GM18867 (cell line): ENCODE results near the gene ABHD10.

Source experiments
- ATAC-seq: cut with Tn5 transposase; IDR thresholded peaks from one replicate; pipeline ENCODE4 v1.9.1; 2021; ENCODE audit warnings: mild to moderate bottlenecking, moderate library complexity; ENCODE audit not compliant: unreplicated experiment

Gene ABHD10

DNA sequence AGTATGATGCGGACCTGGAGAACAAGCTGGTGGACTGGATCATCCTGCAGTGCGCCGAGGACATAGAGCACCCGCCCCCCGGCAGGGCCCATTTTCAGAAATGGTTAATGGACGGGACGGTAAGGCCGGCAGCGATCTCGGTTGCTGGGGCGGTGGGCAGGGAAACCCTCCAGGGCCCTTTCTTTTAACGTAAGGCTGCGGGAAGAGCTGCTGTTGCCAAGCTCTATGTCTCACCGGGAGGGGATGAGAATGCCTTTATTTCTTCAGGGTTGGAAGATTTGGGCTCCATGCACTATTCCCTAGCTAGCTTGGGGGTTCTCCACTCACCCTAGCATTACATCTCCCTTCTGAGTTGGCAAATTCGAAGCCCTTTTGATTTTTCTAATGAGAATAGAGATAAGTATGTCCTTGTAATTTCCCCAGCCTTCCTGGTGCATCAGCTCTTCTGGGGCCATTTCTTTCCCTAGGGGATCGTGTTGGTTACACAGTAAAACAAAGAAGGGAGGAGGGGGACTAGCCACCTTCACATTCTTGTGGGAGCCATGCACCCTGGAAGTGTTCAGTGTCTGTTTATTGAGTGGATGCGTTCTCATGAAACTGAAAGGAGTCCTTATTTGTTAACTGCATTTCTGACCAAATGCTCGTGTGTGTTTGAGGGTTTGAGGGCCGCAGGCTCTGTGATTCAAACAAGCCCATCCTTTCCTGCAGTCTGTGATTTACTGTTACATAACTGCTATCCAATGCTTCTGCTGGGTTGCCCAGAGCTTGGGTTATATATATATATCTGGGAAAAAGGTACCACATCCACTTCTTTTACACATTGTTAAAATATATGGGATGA is 20.9 kb downstream of the ABHD10 start:
- no peak for ATAC-seq

DNA sequence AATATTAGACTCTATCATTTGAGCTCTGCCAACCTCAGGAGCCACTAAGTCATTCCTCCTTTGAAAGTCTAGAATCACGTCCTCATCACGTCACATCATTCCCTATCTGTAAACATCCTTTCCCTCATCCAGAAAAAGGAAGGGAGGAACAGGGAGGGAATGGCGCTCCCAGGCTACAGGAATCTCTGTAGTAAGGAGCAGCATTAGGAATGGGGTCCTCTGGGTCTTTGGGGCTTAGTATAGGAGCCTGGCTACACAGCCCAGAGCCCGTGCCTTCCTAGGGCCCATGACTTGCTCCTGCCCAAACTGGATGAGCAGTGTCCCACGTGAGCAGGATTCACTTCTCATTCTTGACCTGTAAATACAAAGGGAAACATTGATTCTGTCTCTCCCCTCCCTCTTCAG is 21.5 kb downstream of the ABHD10 start:
- ATAC-seq, result no peak

DNA sequence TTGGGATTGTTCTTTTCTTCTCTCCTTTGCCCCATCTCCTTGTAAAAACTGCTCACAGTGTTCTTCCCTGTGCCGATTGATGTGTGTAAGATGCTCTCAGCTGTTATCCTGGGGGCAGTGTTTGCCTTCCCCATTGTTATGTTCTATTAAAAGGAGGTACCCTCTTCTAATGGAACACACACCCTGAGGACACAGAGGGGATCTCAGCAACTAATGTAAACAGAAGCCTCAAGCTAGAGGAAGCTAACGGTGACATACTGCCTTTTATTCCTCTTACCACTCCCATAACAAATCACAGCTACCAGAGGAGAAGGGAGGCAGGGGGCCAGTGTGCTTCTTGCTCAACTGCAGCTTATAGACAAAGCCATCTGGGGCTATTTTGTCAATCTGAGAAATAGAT is 22.1 kb downstream of the ABHD10 start:
- no peak for ATAC-seq

DNA sequence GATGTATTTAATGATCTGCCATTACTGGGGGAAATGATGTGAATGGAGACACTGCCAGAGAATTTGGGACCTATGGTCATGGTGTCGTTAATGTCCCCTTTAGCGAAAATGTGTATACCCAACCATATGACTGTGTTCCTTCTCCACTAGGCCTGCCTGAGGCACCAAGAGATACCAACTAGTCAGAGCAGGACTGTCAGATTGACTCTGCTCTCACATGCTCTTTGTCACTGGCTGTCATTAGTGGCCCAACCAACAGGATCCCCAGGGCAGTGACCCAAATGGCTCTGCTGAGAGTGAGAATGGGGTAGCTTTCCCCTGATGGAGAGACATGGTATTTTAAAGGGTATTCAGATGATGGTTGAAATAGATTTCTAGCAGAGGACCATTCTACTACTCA is 22.7 kb downstream of the ABHD10 start:
- ATAC-seq, result no peak

DNA sequence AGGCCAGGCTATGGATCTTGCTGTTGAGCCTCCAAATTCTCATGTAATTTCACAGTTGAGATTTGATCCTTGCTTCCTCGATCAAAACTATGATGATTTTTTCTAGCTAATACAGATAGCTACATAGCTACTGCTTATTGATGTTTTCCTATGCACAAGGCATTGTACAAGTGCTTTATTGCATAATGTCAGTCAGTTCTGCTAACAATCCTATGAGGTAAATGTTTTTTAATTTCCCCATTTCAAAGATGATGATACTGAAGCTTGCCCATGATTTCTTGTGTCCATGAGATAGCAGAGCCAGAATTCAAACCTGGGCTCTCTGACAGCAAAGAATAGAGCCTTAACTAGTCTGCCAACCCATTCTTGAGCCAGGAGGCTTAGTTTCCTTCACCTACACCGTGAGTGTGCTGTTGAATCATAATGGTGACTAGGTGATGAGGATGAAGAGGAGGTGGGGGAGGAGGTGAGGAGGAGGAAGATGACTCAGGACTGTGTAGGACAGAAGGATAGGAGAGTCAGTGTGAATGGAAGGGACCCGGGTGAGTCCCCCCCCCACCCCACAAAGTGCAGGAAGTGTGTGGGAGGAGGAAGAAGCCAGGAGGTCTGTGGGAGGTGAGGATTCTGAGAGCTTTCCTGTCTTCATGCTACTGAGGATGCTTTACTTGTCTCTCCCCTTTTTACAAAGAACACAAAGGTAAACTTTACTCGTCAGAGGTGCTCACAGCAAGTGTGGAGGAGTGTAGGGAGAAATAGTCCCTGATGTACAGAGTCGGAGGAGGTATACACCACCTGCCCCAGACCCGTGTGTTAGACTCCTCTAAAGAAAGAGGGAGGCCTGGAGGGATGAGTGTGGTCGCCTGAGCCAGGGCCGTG is 23.5 kb downstream of the ABHD10 start:
- no peak for ATAC-seq

DNA sequence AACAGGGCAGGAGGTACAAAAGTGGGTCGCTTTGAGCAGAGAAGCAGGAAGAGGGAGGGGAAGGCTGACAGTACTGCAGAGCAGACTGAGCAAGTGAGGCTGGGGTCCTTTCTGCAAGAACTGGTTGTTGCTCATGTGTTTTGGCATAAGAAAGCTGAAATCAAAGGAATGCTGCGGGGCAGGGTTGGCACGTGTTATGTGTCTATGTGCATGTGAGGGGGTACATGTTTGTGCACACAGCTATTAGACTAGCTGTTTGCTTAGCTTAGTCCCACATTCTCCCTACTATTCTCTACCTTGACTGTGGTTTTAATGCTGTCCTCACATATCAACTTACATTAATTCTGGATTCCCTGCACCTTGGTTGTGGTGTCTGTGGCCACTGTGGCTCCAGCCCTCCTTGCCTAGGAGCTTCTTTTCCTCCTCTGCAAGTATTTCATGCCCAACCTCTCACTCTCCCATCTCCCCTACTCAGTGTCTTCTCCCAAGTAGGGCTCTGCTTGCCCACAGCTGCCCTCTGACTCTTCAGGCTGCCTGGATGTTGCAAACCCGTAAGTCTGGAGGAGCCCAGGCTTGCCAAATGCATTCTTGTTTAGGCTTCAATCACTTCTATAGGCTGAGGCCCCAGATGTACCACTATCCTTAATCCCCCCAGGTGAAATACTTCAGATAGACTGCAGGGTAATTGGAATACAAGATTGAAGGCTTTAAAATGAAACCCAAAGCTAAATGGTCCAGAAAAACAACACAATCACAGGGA is 24.7 kb downstream of the ABHD10 start:
- no peak for ATAC-seq

DNA sequence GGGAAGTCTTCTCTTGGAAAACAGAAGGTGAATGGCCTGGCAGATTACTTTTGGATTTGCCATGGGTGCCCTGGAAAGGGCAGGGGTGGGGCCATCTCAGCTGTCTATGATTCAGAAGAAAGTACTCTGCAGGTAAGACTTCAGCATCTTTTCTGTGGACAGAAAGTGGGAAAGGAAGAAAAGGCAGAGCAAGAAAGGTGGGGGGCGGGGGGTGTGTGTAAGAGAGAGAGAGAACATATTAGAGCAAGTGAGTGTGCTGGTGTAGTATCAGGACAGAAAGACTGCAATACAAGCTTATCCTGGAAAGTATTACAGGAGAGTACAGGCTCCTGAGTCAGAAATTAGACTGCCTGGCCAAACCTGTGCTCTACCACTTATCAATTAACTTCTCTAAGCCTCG is 25.4 kb downstream of the ABHD10 start:
- ATAC-seq, result no peak

DNA sequence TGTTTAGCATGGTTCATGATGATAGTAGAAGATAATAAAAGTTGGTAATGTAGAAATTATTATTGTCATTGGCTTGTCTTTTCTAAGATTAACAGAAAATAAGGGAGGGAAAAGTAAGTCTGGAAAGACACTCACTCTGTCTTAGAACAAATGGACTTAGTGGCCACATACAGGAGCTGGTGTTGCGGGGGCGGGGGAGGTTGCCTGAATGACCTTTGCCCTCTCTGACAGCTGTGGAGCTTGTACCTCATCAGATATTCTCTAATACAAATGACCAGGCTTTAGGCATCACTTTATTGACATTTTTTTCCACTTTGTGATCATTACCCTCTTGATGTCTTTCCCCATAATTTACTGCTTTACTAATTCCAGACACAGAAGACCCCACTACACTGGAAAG is 25.8 kb downstream of the ABHD10 start:
- ATAC-seq, result no peak

DNA sequence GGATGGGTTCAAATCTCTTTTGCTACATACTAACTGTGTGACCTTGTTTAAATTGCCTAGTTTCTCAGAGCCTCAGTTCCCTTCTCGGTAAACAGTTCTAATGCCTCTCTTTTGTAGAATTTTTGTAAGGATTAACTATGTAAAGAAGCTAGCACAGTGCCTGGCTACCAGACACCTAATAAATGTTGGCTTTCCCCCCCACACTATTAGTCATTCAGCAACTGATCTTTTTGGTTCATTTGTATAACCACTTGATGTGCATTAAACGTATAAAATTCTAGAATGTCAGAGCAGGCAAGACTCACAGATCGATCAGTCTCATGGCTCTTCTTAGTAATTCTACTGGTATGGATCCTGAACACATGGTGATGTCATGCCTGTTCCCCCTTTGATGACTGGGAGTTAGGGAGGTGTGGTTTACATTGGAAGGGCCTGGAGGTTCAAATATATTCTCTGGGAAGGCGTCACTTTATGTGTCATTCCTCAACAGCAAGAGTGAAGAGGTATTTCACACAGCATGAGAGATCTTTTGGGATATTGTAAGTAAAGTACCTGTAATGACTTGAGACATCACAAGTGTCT is 26.4 kb downstream of the ABHD10 start:
- no peak for ATAC-seq

DNA sequence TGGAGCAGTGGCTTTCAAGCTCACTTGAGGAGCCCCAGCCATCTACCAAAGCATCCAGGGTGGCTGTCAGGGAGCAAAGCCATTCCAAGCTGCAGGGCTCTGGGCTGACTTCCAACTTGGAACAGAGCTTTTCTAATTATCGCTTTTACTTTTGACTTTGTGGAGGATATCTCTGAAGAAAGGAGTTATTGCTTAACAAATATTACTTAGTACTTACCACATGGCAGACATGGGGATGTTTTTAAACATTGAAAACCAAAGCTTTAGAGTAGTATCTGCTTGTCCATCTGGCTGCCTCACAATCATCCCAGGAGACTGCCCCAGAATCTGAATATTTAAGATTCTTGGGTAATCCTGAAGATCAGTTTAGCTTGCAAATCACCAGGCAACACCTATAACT is 28.8 kb downstream of the ABHD10 start:
- no peak for ATAC-seq

DNA sequence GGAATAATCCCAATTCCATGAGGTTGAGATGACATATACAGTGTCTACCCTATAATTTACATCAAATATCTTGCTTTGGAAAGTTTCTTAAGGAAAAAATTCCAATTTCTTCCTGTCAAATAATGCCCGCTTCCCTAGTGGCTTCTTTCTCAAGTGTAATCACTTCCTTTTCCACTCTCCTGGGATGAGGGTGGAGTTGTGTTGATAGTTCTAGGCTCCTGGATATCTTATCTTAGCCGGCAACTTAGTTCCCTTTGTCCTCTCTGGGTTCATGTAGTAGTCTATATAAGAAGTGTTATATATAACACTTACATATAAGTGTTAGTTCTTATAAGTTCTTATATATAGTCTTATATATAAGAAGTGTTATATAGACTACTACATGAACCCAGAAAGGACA is 30.8 kb downstream of the ABHD10 start:
- ATAC-seq, result no peak

DNA sequence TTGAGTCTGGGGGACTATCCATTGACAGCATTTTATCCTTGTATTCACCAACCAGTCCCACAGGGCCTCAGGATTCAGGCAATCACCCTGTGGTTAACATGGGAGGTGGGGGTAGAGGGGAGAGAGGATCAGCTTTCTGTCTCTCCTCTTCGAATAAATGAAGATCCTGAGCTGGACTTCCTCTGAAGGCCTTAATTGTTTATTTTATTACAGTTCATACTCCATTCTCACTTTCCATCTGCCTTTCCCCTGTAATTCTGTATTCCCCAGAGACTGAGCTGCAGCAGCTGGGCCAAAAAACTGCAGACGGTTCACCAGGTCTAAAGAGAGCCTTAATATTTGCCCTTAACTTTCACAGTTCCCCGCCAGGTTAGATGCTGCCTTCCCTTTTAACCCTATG is 31.8 kb downstream of the ABHD10 start:
- ATAC-seq, result no peak

DNA sequence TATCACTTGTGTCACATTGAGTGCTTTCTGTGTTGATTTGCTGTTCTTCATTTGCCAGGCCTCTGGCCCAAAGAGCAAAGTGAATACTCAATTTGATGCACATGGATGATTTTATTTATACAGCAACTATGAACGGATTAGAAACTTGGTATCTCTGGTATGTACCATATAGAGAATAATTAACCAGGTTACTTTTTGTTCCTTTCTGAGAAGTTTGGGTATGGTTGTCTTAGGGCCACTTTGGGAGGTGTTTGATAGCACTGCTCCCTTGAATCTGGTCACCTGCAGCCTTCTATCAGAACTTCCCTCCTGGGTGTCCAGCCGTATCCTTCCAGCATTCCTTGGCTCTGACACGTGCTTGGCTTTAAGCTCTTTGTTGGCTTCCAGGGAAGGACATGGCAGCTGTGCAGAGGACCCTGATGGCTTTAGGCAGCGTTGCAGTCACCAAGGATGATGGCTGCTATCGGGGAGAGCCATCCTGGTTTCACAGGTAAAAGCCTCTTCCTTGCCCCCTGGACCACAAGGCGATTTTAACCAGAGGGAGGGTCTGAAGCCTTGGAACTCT is 32.6 kb downstream of the ABHD10 start:
- ATAC-seq, result no peak

DNA sequence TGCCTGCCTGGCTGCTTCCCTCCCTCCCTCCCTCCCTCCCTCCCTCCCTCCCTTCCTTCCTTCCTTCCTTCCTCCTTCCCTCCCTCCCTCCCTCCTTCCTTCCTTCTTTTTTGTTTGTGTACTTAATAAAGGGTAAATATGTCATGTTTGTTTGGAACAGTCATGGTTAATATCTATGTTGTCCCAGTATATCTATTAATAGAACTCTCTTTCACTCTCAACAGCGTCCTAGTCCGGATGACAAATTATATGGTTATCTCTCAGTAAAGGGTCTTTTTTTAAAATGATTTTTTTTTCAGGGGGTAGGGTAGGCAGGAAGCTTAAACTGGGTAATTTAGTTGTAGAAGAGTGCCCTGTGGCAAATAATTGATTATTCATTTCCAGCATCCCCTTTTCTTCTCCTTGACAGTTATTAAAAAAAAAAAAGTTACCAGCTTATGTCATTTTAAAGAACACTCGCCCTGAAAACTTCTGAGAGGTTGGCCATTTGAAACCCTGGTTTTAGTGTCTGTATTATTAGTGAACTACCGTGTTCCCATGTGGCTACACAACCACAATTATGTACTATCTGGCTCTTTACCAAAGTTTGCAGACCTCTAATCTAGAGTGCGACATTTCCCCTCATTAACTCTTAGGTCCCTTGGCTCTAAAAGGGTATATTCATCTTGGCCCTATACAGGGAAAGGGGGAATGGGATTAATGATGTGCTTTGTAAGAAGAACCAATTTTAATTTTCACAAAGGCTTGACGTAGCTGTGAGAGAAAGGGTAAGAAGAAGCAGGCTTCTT is 33.6 kb downstream of the ABHD10 start:
- ATAC-seq, result no peak

DNA sequence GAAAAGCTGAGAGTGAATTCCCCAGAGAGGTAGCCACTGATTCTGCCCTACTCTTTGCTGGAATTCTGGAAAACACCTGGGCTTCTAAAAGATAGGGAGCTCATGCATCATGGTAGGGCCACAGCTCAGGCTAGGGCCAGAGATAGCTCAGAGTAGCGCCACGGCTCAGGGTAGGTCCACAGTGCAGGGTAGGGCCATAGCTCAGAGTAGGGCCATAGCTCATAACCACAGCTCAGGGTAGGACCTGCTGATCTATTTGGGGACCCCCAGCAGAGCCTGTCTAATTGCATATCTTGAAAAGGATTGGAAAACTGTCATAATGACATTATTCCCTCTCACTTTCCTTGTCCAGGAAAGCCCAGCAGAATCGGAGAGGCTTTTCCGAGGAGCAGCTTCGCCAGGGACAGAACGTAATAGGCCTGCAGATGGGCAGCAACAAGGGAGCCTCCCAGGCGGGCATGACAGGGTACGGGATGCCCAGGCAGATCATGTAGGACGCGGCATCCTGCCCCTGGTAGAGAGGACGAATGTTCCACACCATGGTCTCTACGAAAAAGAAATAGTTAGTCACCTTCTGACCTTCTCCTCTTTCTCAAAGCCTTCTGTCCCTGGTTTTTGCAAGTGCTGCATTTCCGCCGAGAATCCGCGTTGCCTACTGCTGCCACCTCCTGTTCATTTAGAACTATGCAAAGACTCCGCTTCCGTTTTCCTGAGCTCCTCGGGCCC is 34.4 kb downstream of the ABHD10 start:
- peak; percentile 91 for ATAC-seq

DNA sequence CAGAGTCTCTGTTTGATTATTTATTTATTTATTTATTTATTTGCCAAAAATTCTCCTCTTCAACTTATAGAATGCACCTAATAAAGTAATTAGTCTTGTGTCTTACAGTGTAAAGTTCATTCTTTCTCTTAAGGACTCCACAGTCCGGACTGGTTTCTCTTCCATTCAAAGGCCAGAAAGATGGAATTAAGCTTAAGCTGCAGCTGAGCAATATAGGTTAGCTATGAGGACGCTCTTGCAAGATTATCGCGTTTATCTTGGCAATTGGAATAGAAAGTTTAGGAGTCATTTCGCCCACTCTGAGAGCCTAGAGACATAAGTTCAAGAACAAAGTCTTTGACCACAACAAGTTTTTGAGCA is 34.9 kb downstream of the ABHD10 start:
- peak; percentile 20 for ATAC-seq

DNA sequence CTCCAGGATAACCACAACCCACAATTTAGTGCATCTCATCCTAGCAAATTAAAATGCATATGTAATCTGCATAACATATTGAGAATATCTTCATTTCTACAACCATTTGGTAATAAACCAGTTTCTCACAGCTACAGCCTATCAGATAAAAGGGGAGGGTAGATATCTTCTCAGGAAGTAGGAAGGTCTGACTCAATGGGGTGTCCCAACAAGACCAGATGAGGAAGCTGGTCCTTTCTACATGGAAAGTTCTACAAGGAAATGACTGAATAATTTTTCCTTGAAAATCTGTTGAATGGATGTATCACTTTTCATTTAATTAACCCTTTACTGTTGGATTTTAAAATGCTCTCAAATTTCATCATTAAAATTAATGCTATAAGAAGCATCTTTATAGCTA is 38.3 kb downstream of the ABHD10 start:
- no peak for ATAC-seq

DNA sequence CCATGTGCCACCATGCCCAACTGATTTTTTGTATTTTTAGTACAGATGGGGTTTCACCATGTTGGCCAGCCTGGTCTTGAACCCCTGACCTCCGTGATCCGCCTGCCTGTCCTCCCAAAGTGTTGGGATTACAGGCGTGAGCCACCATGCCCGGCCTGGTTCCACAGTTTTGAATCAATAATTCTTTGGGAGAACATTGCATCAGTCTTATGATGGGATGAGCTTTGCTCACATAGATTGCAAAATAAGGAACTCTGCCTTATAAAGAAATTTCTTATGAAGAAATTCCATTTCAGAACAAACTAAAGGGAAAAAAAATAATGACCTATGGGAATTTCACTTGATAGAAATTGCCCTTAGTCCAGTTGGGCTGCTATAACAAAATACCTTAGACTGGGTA is 39.9 kb downstream of the ABHD10 start:
- ATAC-seq, result no peak

DNA sequence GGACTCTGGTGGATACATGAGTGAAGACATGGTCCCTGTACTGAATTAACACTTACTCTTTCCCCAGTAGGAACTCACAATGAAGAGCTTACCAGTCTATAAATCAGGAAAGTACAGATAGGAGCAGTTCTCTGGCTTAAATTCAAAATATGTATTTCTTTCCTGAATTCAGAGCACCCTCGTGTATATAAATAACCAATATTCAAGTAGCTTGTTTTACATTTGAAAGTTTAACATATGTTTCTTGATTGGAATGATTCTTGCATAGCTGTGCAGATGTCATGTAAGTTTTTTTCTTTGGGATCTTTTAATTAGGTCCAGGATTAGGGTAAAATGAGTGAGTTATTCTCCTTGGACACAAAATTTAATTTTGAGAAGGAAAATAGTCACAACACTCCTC is 40.9 kb downstream of the ABHD10 start:
- no peak for ATAC-seq
